SHP77 treated with DMSO at 0.1 percent for 48 hours (cell line): ENCODE data around the gene ZNHIT2.

Experiments used
- DNase-seq: peaks from one replicate; lab custom pipeline; 2025; lab: John Stamatoyannopoulos, UW

Gene ZNHIT2

DNA sequence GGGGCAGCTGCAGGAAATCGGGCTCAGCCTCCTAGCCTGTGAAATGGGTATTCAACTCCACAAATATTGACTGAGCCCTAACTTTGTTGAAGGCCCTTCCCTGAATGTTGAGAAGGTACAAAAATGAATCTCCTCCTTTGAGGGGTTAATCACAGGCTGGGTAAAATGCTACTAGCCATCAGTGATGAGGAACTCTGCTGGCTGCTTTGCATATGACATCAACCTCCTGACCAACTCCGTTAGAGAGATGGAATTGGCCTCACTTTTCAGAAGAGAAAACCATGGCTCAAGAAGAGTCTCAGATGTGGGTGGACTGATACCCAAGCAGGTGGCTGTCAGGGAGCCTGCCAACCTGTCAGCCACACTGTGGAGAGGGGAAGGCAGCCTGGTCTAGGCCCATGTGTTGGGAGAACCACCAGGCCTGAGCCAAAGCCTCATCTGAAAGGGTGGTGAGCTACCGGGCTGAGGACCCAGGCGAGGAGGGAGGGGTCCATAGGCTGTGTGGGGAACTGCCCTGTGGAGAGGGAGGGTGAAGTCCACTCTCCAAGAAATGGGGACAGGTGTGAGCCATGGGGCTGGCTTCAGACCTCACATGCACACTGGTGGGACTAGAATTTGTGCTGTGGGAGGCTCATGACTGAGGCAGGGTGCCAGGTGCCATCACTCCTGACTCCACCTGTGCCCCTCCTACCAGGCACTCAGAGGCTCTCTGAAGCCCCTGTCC, 45.4 kb downstream of the ZNHIT2 start:
- no peak for DNase-seq

- DNase-seq, result no peak
These were observed 48.3 kb downstream of the ZNHIT2 start for GRCh38 chr11:65069217-65069616.

GRCh38 chr11:65067446-65067845, 50.1 kb downstream of the ZNHIT2 start:
- no peak for DNase-seq

- DNase-seq, result no peak
These were observed 50.7 kb downstream of the ZNHIT2 start for GRCh38 chr11:65066805-65067291.
